Skeletal muscle tissue (tissue), 4 donors: ENCODE measurements around the gene ZNF45. TPM values are rescaled to one million over a fixed set of nuclear protein-coding genes. Genes with fewer than 3 reads are reported as not detected.
"Not testable (repeated sequence)": the region's sequence is repeated elsewhere in the genome, so short reads cannot be mapped to it uniquely, and the experiment has no call there.

Source experiments
- H3K27ac ChIP-seq: one replicate; pipeline ENCODE4 v1.7.0; 2013; ENCODE audit warnings: mild to moderate bottlenecking, low read depth, low read length, inconsistent platforms
- H3K27me3 ChIP-seq, 3 donors: one replicate each; pipeline ENCODE4 v1.7.0; 2013; ENCODE audit warnings: low read length in 3 of 3; ENCODE audit not compliant: control insufficient read depth in 3 of 3, insufficient read depth in 3 of 3
- H3K36me3 ChIP-seq, 3 donors: one replicate each; pipeline ENCODE4 v1.7.0; 2013; ENCODE audit warnings: low read length in 3 of 3; ENCODE audit not compliant: control insufficient read depth in 3 of 3, insufficient read depth in 3 of 3
- H3K4me1 ChIP-seq, 3 donors: one replicate each; pipeline ENCODE4 v1.7.0; 2013; ENCODE audit warnings: low read length in 3 of 3, mild to moderate bottlenecking in 3 of 3; ENCODE audit not compliant: control insufficient read depth in 3 of 3, insufficient read depth in 3 of 3
- H3K4me3 ChIP-seq, 3 donors: one replicate each; pipeline ENCODE4 v1.7.0; 2013; ENCODE audit warnings: low read length in 3 of 3
- H3K9ac ChIP-seq, 3 donors: one replicate each; pipeline ENCODE4 v1.7.0; 2013; ENCODE audit warnings: low read length in 3 of 3, mild to moderate bottlenecking in 3 of 3, moderate library complexity in 2 of 3, low read depth in 1 of 3
- H3K9me3 ChIP-seq, 3 donors: one replicate each; pipeline ENCODE4 v1.7.0; 2013; ENCODE audit warnings: low read length in 3 of 3; ENCODE audit not compliant: control insufficient read depth in 3 of 3
- total RNA-seq: library from RNA; depleted of rRNA; stranded (reverse); fragments of >200 nt; gene quantifications from one replicate; pipeline ENCODE4 v1.2.3, GENCODE V29; 2014
- donor health status: Osteomylitis.

ZNF45 gene
- total RNA-seq, 1 donor from 2014 or later = 13.0 TPM

- peaks cover 2 to 30% (median 5%) of the 10 kb centered on the region in 3 donors for H3K9me3 ChIP-seq
These were observed 16.0 kb upstream of the ZNF45 start, which contains the start of gene ZNF221 for GRCh38 chr19:43950834-43951645. ZNF221 (plus strand) TSS chr19:43951228; CDS start chr19:43962727, 11,499 bp downstream.

GRCh38 chr19:43949803-43950202, 14.7 kb upstream of the ZNF45 start:
- H3K36me3 ChIP-seq = not testable (repeated sequence)
- peak overlapping the region in 1 of 3 donors; percentile 8 for H3K4me3 ChIP-seq
- H3K9me3 ChIP-seq = peaks cover 0 to 19% (median 5%) of the 10 kb centered on the region in 3 donors

More at GRCh38 chr19:43950834-43951645, 16.0 kb upstream of the ZNF45 start, which contains the start of gene ZNF221:
- peaks cover 8% of the 10 kb centered on the region in 3 donors for H3K36me3 ChIP-seq
- H3K4me3 ChIP-seq = peak within 1 kb of the TSS; percentile 95 to 98 (median 96)
- peak within 1 kb of the TSS; percentile 55 for H3K27ac ChIP-seq
- peaks cover 0 to 3% (median 0%) of the 10 kb centered on the region in 3 donors for H3K27me3 ChIP-seq
- H3K9ac ChIP-seq = peak within 1 kb of the TSS; percentile 87 to 92 (median 92)
- H3K4me1 ChIP-seq = no peaks in the 10 kb centered on the region

GRCh38 chr19:43947412-43947811, 12.3 kb upstream of the ZNF45 start:
- not testable (repeated sequence) for H3K4me3 ChIP-seq, H3K4me1 ChIP-seq, H3K36me3 ChIP-seq, H3K27ac ChIP-seq, H3K9ac ChIP-seq, H3K27me3 ChIP-seq
- H3K9me3 ChIP-seq = peaks cover 0 to 17% (median 4%) of the 10 kb centered on the region in 3 donors

More at GRCh38 chr19:43949803-43950202, 14.7 kb upstream of the ZNF45 start:
- not testable (repeated sequence) for H3K9ac ChIP-seq, H3K27me3 ChIP-seq, H3K27ac ChIP-seq, H3K4me1 ChIP-seq

GRCh38 chr19:43941209-43941608, 6.1 kb upstream of the ZNF45 start:
- Histone ChIP-seq H3K27ac (no peak overlapping the region), H3K36me3 (no peaks in the 10 kb centered on the region), H3K27me3 (no peaks in the 10 kb centered on the region), H3K9ac (no peak overlapping the region), H3K4me3 (no peak overlapping the region), H3K4me1 (no peaks in the 10 kb centered on the region), H3K9me3 (peaks cover 0 to 4% (median 2%) of the 10 kb centered on the region in 3 donors)

GRCh38 chr19:43940719-43941118, 5.6 kb upstream of the ZNF45 start:
- Histone ChIP-seq H3K27me3 (no peaks in the 10 kb centered on the region), H3K9me3 (peaks cover 0 to 4% (median 2%) of the 10 kb centered on the region in 3 donors), H3K4me1 (peaks cover 0 to under 1% (median 0%) of the 10 kb centered on the region in 3 donors), H3K27ac (no peak overlapping the region), H3K9ac (no peak overlapping the region), H3K36me3 (no peaks in the 10 kb centered on the region), H3K4me3 (no peak overlapping the region)

- Histone ChIP-seq H3K9ac (no peak overlapping the region), H3K4me1 (peaks cover 0 to 4% (median 0%) of the 10 kb centered on the region in 3 donors), H3K36me3 (no peaks in the 10 kb centered on the region), H3K9me3 (peaks cover 0 to 4% (median 2%) of the 10 kb centered on the region in 3 donors), H3K27ac (no peak overlapping the region), H3K4me3 (no peak overlapping the region), H3K27me3 (no peaks in the 10 kb centered on the region)
These were observed 4.6 kb upstream of the ZNF45 start for GRCh38 chr19:43939557-43940260.

DNA sequence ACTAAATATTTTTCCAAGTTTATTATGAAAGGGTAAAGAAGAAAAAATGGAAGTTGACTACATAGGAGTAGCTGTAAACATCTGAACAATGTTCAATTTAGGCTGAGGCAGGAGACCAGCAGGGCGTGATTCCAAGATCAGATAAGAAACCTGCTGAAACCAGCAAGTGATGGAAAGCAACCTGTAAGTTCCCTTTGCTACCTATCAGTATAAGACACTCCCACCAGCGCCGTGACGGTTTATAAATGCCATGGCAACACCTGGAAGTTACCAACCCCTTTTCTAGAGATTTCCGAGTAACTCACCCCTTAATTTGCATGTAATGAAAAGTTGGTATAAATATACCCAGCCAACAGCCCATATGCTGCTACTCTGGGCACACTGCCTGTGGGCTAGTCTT, 1.1 kb upstream of the ZNF45 start:
- no peak overlapping the region for H3K27ac ChIP-seq

DNA sequence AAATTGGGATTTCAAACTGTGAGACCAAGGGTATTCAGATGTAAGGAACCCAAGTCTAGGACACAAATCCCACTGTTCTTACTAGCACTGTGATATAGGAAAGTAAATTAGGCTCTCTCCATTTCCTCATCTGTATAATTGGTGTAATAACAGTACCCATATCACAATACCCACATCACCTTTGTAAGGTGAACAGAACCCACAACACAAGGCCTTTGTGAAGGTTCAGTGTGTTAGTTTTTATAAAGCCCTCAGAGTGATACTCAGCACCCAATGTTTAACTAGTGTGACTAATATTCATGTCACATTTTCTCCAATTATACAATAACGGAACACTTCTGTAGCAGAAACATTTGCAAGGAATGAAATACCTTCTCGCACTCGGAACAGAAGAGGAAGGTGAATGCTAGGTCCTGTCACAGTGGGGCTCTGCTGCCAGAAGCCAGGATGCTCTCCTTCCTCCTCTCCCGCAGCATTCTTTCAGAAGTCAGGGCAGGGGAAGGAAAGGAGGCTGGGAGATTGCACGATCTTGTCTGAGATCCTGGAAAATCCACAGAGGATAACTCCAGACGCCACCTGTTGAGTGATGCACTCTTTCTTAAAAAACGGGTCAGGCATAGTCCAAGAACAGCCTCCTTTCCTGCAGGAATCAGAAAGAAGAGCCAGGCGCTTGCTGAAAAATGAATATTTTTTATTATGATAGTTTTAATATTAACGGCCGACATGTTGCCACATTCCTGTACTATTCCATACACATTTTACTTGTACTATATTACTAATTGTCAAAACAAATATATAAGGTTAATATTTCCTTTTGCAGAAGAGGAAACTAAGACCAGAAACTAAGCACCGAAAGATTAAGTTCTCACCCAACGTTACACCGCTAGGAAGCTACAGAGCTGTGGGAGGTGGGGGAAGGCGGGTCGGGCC, 762 bp downstream of the ZNF45 start:
- peak overlapping the region; percentile 85 for H3K27ac ChIP-seq
- H3K4me3 ChIP-seq = peak overlapping the region; percentile 81 to 91 (median 85)
- peak overlapping the region; percentile 87 to 89 (median 89) for H3K9ac ChIP-seq
- H3K4me1 ChIP-seq = peaks cover 7 to 13% (median 8%) of the 10 kb centered on the region in 3 donors
- no peaks in the 10 kb centered on the region for H3K27me3 ChIP-seq
- peaks cover 0 to 3% (median 0%) of the 10 kb centered on the region in 3 donors for H3K9me3 ChIP-seq
- peaks cover 16 to 36% (median 33%) of the 10 kb centered on the region in 3 donors for H3K36me3 ChIP-seq

More for the DNA sequence above, 1.1 kb upstream of the ZNF45 start:
- no peak overlapping the region for H3K4me3 ChIP-seq
- H3K4me1 ChIP-seq = peaks cover 7 to 13% (median 8%) of the 10 kb centered on the region in 3 donors
- H3K27me3 ChIP-seq = no peaks in the 10 kb centered on the region
- H3K9me3 ChIP-seq = peaks cover 0 to 4% (median 0%) of the 10 kb centered on the region in 3 donors
- no peak overlapping the region for H3K9ac ChIP-seq
- peaks cover 4 to 18% (median 16%) of the 10 kb centered on the region in 3 donors for H3K36me3 ChIP-seq

- Histone ChIP-seq H3K4me3 (no peak overlapping the region), H3K9me3 (peaks cover 0 to 8% (median 0%) of the 10 kb centered on the region in 3 donors), H3K9ac (no peak overlapping the region), H3K36me3 (peaks cover 63 to 86% (median 85%) of the 10 kb centered on the region in 3 donors), H3K27ac (no peak overlapping the region), H3K4me1 (peaks cover under 1 to 2% (median under 1%) of the 10 kb centered on the region in 3 donors), H3K27me3 (no peaks in the 10 kb centered on the region)
These were observed 6.3 kb downstream of the ZNF45 start for GRCh38 chr19:43928820-43929219.
